MM.1S (cell line): ENCODE results near the gene CACNA1E.

Experiments
- DNase-seq: peaks from one replicate; pipeline ENCODE4 v3.0.0-alpha.2; 2015
- H2AFZ ChIP-seq: fragments of 300-600 bp; sonication (generic); 2 replicates; pipeline ENCODE4 v1.6.0; 2016; ENCODE audit warnings: antibody characterized with exemption, low read length
- H3F3A ChIP-seq: fragments of 300-600 bp; sonication (generic); 2 replicates; pipeline ENCODE4 v1.6.1; 2016; ENCODE audit warnings: mild to moderate bottlenecking, antibody characterized with exemption, low read length, moderate library complexity, mixed read lengths; ENCODE audit not compliant: insufficient read depth
- H3K27ac ChIP-seq: fragments of 300-600 bp; sonication (generic); 2 replicates; pipeline ENCODE4 v1.5.1; 2016; ENCODE audit warnings: mild to moderate bottlenecking, low read length
- H3K27me3 ChIP-seq: fragments of 300-600 bp; sonication (generic); replicated peaks from 2 replicates; pipeline ENCODE4 v1.6.0; 2016; ENCODE audit warnings: low read length; ENCODE audit not compliant: insufficient read depth
- H3K36me3 ChIP-seq: fragments of 300-600 bp; sonication (generic); replicated peaks from 2 replicates; pipeline ENCODE4 v1.6.1; 2016; ENCODE audit warnings: mild to moderate bottlenecking, low read length, mixed read lengths; ENCODE audit not compliant: insufficient read depth
- H3K4me1 ChIP-seq: fragments of 300-600 bp; sonication (generic); 2 replicates; pipeline ENCODE4 v1.6.1; 2016; ENCODE audit warnings: low read length, mixed read lengths
- H3K4me2 ChIP-seq: fragments of 300-600 bp; sonication (generic); 2 replicates; pipeline ENCODE4 v1.6.0; 2016; ENCODE audit warnings: low read depth, low read length
- H3K4me3 ChIP-seq: fragments of 300-600 bp; sonication (generic); 2 replicates; pipeline ENCODE4 v1.5.1; 2016; ENCODE audit warnings: low read length, mixed read lengths
- H3K79me2 ChIP-seq: fragments of 300-600 bp; sonication (generic); 2 replicates; pipeline ENCODE4 v1.6.1; 2016; ENCODE audit warnings: mixed run types, low read length, mixed read lengths
- H3K9ac ChIP-seq: fragments of 300-600 bp; sonication (generic); 2 replicates; pipeline ENCODE4 v1.6.1; 2016; ENCODE audit warnings: low read length, mixed read lengths
- H3K9me2 ChIP-seq: fragments of 300-600 bp; sonication (generic); replicated peaks from 2 replicates; pipeline ENCODE4 v1.6.1; 2016; ENCODE audit warnings: mild to moderate bottlenecking, low read length, mixed read lengths; ENCODE audit not compliant: insufficient read depth
- H3K9me3 ChIP-seq: fragments of 300-600 bp; sonication (generic); replicated peaks from 2 replicates; pipeline ENCODE4 v1.6.1; 2016; ENCODE audit warnings: mild to moderate bottlenecking, low read length, mixed read lengths; ENCODE audit not compliant: insufficient read depth
- H4K20me1 ChIP-seq: fragments of 300-600 bp; sonication (generic); 2 replicates; pipeline ENCODE4 v1.6.1; 2016; ENCODE audit warnings: mild to moderate bottlenecking, low read length, moderate library complexity, mixed read lengths; ENCODE audit not compliant: insufficient read depth
- EZH2 ChIP-seq: fragments of 300-600 bp; sonication (generic); optimal IDR thresholded peaks from 2 replicates; pipeline ENCODE3; 2017; ENCODE audit warnings: low read depth, mild to moderate bottlenecking, antibody characterized with exemption, low read length, mixed read lengths
- EZH2phosphoT487 ChIP-seq: fragments of 300-600 bp; sonication (generic); IDR thresholded peaks from 2 replicates; pipeline ENCODE4 v1.6.1; 2018; ENCODE audit warnings: antibody characterized with exemption, low read length
- TF ChIP-seq, protein P1 (sequence below): fragments of 300-600 bp; sonication (generic); IDR thresholded peaks from 2 replicates; pipeline ENCODE4 v1.5.1; 2016; ENCODE audit warnings: antibody characterized with exemption, low read length, mixed read lengths

Gene CACNA1E

DNA sequence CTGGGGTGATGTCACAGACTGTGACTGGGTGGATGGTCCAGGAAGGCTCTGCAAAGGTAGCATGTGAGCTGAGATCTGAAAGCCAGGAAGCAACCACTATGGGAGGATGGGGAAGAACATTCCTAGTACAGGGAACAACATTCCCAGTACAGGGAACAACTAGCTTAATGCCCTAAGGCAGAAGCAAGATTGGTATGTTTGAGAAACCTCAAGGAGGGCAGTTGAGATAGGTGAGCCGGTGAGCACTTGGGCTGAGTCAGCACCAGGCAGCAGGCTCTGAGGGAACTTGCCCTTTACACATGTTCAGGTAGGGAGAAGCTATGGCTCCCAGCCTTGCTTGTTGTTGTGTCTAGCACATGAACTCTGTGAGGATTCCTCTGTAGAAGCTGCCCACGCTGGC, 24.2 kb upstream of the CACNA1E start:
- H3K4me1 ChIP-seq: no peaks in the 10 kb centered on the region
- H3K9me2 ChIP-seq: no peaks in the 10 kb centered on the region
- no peak overlapping the region for H2AFZ ChIP-seq
- TF ChIP-seq, protein P1, sequence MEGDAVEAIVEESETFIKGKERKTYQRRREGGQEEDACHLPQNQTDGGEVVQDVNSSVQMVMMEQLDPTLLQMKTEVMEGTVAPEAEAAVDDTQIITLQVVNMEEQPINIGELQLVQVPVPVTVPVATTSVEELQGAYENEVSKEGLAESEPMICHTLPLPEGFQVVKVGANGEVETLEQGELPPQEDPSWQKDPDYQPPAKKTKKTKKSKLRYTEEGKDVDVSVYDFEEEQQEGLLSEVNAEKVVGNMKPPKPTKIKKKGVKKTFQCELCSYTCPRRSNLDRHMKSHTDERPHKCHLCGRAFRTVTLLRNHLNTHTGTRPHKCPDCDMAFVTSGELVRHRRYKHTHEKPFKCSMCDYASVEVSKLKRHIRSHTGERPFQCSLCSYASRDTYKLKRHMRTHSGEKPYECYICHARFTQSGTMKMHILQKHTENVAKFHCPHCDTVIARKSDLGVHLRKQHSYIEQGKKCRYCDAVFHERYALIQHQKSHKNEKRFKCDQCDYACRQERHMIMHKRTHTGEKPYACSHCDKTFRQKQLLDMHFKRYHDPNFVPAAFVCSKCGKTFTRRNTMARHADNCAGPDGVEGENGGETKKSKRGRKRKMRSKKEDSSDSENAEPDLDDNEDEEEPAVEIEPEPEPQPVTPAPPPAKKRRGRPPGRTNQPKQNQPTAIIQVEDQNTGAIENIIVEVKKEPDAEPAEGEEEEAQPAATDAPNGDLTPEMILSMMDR: no peak
- no peak for TF ChIP-seq EZH2
- no peak for TF ChIP-seq EZH2phosphoT487
- H3K27ac ChIP-seq: no peak overlapping the region
- no peak overlapping the region for H3K4me2 ChIP-seq
- H3F3A ChIP-seq: no peaks in the 10 kb centered on the region
- H4K20me1 ChIP-seq: no peaks in the 10 kb centered on the region
- no peak overlapping the region for H3K4me3 ChIP-seq
- no peaks in the 10 kb centered on the region for H3K36me3 ChIP-seq
- H3K9ac ChIP-seq: no peak overlapping the region
- DNase-seq: no peak
- no peaks in the 10 kb centered on the region for H3K79me2 ChIP-seq
- H3K27me3 ChIP-seq: no peaks in the 10 kb centered on the region
- no peaks in the 10 kb centered on the region for H3K9me3 ChIP-seq

DNA sequence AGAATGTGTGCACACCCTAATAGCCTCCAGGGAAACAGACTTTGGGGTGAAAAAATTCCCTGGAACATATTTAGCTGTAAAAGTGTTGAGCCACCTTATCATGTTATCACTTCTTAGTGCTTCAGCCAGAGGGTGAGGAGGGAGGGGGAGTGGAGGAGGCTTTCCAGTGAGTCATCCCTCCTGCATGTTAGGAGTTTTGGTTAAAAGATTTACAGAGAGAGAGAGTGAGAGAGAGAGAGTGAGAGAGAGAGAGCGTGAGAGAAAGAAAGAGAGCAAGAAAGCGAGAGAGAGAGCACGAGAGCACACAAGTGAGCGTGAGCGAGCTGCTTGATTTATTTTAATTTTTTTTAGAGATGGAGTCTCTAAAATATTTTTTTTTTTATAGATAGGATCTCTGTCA, 13.5 kb upstream of the CACNA1E start:
- Histone ChIP-seq H3K9me2 (no peaks in the 10 kb centered on the region), H3K36me3 (no peaks in the 10 kb centered on the region), H3K4me3 (no peak overlapping the region), H3K27ac (no peak overlapping the region), H3F3A (no peaks in the 10 kb centered on the region), H4K20me1 (no peaks in the 10 kb centered on the region), H3K4me2 (no peak overlapping the region), H2AFZ (no peak overlapping the region), H3K79me2 (no peaks in the 10 kb centered on the region), H3K9ac (no peak overlapping the region), H3K9me3 (no peaks in the 10 kb centered on the region), H3K27me3 (no peaks in the 10 kb centered on the region), H3K4me1 (no peaks in the 10 kb centered on the region)
- no peak for TF ChIP-seq EZH2
- TF ChIP-seq EZH2phosphoT487: no peak
- TF ChIP-seq, protein P1: no peak
- DNase-seq: no peak

DNA sequence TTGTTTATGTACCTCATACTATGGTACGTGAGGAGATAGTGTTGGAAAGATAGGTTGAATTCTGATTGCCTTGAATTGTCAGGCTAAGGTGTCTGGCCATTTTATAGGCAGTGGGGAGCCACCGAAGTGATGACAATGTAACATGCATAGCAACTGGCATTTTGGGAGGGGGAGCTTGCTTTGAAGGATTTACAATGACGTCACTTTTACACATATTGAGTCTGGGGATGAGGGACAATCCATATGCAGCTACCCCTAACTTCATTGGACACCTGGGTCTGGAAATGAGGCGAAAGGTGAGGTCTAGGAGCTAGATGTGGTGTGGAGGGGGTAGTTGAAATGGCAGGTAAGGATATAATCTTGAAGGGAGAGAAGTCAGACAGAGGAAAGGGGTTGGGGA, 7.7 kb upstream of the CACNA1E start:
- no peak for DNase-seq
- no peak overlapping the region for H3K27ac ChIP-seq
- H3K27me3 ChIP-seq: no peaks in the 10 kb centered on the region
- H3K9me2 ChIP-seq: no peaks in the 10 kb centered on the region
- H3K79me2 ChIP-seq: no peaks in the 10 kb centered on the region
- no peak overlapping the region for H3K4me2 ChIP-seq
- H3K9ac ChIP-seq: no peak overlapping the region
- no peaks in the 10 kb centered on the region for H3K4me1 ChIP-seq
- H4K20me1 ChIP-seq: no peaks in the 10 kb centered on the region
- H2AFZ ChIP-seq: no peak overlapping the region
- TF ChIP-seq EZH2 (no peak), EZH2phosphoT487 (no peak)
- TF ChIP-seq, protein P1: no peak
- H3K9me3 ChIP-seq: no peaks in the 10 kb centered on the region
- H3F3A ChIP-seq: no peaks in the 10 kb centered on the region
- H3K4me3 ChIP-seq: no peak overlapping the region
- no peaks in the 10 kb centered on the region for H3K36me3 ChIP-seq
